Activated CD4-positive, alpha-beta T cell treated with anti-CD3 and anti-CD28 coated beads, Interleukin-2, amount 50 U/mL, for 4 hours (primary cell): ENCODE results near the gene BLACAT1.
"Not testable (repeated sequence)": the region's sequence is repeated elsewhere in the genome, so short reads cannot be mapped to it uniquely, and the experiment has no call there.

Experiments used
- DNase-seq, 2 experiments: peaks; one replicate each; pipeline ENCODE4 v3.0.0-alpha.2; 2020

The BLACAT1 gene

DNA sequence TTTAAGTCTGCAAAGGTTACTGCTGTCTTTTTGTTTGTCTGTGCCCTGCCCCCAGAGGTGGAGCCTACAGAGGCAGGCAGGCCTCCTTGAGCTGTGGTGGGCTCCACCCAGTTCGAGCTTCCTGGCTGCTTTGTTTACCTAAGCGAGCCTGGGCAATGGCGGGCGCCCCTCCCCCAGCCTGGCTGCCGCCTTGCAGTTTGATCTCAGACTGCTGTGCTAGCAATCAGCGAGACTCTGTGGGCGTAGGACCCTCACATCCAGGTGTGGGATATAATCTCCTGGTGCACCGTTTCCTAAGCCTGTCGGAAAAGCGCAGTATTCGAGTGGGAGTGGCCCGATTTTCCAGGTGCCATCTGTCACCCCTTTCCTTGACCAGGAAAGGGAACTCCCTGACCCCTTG is 49.6 kb downstream of the BLACAT1 start:
- not testable (repeated sequence) for DNase-seq
